GM21381 (cell line): ENCODE data around the gene REEP2.
"Not testable (repeated sequence)": the region's sequence is repeated elsewhere in the genome, so short reads cannot be mapped to it uniquely, and the experiment has no call there.

Experiments used
- ATAC-seq: cut with Tn5 transposase; IDR thresholded peaks from one replicate; pipeline ENCODE4 v1.9.1; 2021; ENCODE audit warnings: mild to moderate bottlenecking, moderate library complexity; ENCODE audit not compliant: unreplicated experiment

The REEP2 gene

GRCh38 chr5:138466125-138466899 lies 27.5 kb downstream of the REEP2 start:
- ATAC-seq: no peak

GRCh38 chr5:138466900-138467710 lies 28.2 kb downstream of the REEP2 start:
- ATAC-seq: no peak

DNA sequence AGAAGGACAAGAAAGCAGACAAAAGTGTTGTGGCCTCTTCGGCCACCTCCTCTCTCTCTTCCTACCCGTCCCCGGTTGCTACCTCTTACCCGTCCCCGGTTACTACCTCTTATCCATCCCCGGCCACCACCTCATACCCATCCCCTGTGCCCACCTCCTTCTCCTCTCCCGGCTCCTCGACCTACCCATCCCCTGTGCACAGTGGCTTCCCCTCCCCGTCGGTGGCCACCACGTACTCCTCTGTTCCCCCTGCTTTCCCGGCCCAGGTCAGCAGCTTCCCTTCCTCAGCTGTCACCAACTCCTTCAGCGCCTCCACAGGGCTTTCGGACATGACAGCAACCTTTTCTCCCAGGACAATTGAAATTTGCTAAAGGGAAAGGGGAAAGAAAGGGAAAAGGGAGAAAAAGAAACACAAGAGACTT lies 28.9 kb downstream of the REEP2 start:
- no peak for ATAC-seq

- no peak for ATAC-seq
Measured at GRCh38 chr5:138468133-138468965, 29.5 kb downstream of the REEP2 start.

- ATAC-seq: no peak
Measured at GRCh38 chr5:138468966-138469539, 30.2 kb downstream of the REEP2 start.

DNA sequence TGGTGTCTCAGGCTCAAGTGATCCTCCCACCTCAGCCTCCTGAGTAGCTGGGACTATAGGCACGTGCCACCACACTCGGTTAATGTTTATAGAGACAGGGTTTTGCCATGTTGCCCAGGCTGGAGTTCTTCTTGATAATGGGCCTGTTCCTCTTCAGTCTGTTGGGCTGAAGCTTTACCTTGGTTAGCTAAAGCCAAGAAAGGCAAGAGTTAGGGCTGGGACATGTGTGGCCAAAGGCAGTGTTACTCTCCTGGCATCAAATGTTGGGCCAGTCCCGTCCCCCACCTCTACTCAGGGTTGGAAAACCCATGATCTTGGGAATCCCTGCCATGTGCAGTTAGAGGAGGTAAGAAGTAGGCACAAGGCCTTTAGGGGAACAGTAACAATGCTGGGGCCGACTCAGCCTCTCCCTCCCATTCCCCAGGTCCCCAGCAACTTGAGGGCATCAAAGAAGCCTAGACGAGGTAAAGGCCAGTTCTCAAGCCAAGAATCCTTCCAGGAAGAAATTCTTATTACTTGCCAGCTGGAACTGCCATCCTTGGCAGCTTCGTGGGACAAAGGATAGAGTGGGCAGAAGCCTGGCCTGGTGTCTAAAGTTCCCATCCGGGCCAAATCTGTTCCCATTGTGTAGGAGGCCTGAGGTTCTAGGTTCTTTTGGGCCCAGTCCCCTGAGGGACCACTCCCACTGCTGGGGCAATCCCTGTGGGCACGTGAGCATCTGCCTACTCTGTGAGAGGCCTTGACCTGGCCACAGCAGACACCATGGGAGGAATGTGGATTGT lies 30.9 kb downstream of the REEP2 start:
- no peak for ATAC-seq

GRCh38 chr5:138470322-138471051 lies 31.6 kb downstream of the REEP2 start:
- no peak for ATAC-seq

DNA sequence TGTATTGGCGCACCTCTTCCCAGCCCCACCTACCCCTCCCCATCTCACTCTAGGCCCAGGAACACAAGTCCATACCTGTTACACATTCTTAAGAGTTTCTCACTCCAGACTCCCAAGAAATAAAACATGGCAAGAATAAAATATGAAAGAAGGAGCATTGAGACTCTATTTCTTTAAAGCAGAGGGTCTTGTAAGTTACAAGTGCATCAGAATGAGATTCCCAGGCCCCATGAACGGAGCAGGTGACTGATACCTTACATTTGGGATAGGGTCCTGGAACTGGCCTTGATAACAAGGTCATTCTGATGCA lies 32.1 kb downstream of the REEP2 start:
- ATAC-seq: no peak

DNA sequence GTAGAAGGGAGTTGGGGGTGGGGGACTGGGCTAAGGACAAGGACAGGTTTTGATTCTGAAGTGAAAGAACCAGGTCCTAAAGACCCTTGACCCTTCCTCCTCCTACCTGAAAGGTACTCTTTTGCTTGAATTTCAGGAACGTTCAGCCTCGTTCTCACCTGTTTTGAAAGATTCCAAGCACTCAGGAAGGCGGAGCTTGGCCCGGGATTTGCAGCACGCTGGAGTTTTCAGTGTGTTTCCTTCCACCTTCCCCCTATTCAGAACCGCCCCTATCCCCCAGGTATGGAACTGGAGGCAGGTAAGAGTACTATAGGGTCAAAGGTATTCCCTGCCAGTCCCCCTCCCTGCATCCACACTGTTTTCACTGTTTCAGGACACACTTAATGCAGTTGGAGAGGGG lies 33.5 kb downstream of the REEP2 start:
- ATAC-seq: no peak

DNA sequence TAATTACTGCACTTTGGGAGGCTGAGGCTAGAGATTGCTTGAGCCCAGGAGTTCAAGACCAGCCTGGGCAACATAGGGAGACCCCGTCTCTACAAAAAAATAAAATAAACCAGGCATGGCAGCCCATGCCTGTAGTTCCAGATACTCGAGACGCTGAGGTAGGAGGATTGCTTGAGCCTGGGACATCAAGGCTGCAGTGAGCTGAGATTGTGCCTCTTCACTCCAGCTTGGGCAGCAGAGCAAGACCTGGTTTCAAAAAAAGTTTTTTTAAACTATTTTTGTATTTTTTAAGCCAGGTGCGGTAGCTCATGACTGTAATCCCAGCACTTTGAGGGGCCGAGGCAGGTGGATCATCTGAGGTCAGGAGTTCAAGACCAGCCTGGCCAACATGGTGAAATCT lies 34.3 kb downstream of the REEP2 start:
- ATAC-seq: not testable (repeated sequence)

GRCh38 chr5:138476918-138477317 lies 38.1 kb downstream of the REEP2 start:
- no peak for ATAC-seq

DNA sequence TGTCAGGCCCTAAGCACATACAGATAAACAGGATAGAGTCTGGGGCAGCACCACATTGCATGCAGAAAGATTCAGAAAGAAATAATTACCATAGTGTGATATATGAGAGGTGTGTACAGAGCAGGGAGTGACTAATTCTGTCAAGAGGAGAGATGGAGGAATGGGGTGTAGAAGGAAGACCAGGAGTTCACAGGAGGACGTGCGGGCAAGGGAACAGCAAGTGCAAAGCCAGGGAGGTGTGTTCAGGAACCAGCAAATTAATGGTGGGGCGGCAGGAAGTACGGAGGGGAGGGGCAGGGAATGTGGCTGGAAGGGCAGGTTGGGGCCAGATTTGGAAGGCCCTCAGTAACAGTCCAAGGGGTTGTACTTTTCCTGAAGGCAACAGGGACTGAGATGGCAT lies 43.8 kb downstream of the REEP2 start:
- no peak for ATAC-seq

DNA sequence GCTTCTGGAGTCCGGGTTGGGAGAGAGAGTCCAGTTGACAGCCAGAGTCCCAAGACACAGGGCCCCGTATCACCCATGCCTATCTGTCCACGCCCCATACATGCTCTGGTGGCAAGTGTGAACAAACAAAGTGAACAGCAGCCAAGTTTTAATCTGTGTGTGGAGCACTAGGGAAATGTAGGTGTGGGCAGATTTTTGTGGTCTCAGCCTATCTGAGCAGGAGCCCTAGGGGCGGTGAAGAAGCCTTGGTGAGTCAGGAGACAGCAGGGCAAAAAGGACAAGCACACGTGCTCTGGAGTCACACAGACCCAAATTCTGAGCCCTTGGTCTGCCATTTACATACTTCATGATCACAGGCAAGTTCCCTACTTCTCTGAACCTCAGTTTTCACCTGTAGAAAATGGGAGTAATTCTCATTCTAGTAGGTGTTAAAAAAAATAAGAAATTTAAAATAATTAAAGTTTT lies 49.7 kb downstream of the REEP2 start:
- no peak for ATAC-seq

- ATAC-seq: no peak
Measured at GRCh38 chr5:138489683-138490061, 50.8 kb downstream of the REEP2 start.

DNA sequence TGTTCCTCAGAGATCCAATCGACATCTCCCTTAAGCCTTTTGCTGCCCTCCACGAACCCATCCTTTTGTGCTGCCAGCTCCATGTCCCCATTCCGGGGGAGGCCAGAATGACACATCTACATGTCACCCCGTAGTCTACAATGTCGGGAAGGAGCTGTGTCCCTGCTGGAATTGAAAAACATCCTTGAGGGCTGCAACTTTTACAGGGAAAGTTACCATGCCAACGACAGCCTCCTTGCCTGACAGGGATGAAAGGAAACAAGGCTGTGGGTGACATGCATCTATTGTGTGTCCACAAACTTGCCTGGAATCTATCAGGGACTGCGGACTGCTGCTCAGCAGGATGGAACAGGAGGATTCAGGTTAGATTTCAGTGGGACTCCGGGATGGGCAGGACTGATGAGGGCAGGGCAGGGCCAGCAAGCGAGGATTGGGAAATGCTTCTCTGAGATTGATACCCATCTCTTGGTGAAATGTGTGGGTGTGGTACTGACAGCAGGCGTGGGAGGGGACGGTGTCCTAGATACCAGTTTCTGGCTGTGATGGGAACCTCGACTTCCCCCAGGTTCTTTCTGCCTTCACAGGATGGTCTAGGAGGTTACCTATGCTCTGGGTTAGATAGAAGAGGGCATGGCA lies 51.9 kb downstream of the REEP2 start:
- ATAC-seq: no peak

DNA sequence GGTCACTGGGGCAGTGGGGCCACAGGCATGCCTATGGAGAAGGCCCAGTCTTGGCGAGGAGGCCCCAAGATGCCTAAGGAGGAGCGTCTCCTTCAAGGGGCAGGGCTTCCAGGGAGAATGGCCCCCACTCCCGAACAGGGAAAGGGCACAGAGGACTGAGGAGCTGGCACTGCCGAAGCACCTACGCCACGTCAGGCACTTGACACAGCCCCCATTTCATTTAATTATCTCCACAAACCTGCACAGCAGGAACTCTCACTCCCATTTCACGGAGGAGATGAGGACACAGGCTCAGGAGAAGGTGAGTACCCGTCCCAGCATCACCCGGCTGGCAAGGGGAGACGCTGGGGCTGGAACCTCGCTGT lies 52.4 kb downstream of the REEP2 start:
- ATAC-seq: no peak

DNA sequence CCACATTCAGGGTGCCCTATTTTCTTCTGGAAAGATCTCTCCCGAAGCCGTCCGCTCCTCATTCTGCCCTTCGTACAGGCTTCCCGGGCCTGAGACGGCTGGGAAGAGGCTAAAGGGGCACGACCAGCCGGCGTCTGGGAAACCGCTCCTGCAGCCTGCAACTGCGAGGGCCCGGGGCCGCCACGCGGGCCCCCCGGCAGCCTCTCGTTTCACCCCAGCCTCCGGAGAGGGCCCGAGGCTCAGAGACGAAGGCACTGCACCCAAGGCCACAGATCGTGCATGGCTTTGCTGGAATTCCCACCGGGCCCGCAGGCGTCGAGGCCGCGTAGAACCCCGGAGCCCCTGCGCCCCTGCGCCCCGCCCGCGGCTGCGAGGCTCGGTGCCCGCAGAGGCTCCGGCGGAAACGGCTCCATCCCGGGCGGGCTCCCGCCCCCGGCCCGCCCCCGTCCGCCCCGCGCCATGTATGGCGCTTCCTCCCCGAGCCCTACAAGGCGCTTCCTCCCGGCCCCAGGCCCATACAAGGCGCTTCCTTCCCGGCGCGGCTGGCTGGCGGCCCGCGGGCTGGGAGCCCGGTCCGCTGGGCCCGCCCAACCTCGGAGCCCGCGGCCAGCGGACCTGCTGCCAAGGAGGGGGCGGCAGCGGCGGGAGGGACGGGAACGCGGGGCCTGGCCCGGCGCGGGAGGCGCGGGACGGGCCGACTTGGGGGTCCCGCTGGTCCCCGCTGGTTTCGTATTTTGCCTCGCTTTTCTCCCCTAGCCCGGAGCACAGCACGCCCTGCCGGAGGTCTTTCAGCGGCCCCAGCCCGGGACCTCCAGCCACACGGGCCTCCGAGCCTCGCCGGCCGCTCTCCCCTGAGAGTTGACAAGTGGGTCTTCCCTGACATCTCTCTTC lies 53.1 kb downstream of the REEP2 start:
- ATAC-seq: peak; percentile 97

DNA sequence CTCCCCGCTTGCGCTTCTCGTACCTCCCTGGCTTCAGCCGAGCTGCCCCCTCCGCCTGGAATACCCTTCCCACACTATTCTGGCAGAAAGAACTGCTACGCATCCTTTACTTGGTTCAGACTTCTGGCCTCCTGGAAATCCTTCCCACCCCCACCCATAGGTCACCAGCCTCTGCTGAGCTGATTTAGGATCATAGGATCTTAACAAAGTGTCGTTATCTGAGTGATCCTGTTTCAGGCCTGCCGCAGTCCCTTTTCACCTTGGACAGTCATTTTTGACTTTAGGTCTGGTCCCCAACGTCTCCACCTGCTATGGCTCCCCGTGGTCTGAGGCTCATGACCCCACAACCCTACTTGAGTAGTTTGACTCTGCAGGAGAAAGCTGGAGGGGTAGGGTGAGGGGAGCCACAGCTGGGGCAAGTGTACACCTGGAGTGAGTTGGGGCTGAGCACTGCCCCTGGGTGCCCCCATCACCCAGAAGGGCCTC lies 53.7 kb downstream of the REEP2 start:
- no peak for ATAC-seq
